Right kidney (tissue), 1 donor: ENCODE results near the gene PA2G4.

Experiments
- DNase-seq: peaks from one replicate; pipeline ENCODE4 v3.0.0-alpha.2; 2016

PA2G4 gene

GRCh38 chr12:56097738-56098137 is 6.6 kb upstream of the PA2G4 start:
- DNase-seq = no peak

- no peak for DNase-seq
These were observed 5.8 kb upstream of the PA2G4 start for GRCh38 chr12:56098592-56098991.

GRCh38 chr12:56099787-56100186 is 4.6 kb upstream of the PA2G4 start:
- DNase-seq = no peak

- no peak for DNase-seq
These were observed 3.3 kb upstream of the PA2G4 start for GRCh38 chr12:56101045-56101444.

GRCh38 chr12:56102683-56103065 is 1.7 kb upstream of the PA2G4 start:
- DNase-seq = no peak

GRCh38 chr12:56103066-56103711 is 1.2 kb upstream of the PA2G4 start:
- DNase-seq = no peak

- no peak for DNase-seq
These were observed 593 bp upstream of the PA2G4 start for GRCh38 chr12:56103823-56104108.

GRCh38 chr12:56104815-56105608 is 653 bp downstream of the PA2G4 start:
- DNase-seq = no peak

GRCh38 chr12:56105609-56105902 is 1.2 kb downstream of the PA2G4 start:
- DNase-seq = no peak

- no peak for DNase-seq
These were observed 2.9 kb downstream of the PA2G4 start for GRCh38 chr12:56107242-56107641.

GRCh38 chr12:56110571-56110970 is 6.2 kb downstream of the PA2G4 start:
- no peak for DNase-seq

- no peak for DNase-seq
These were observed 9.7 kb downstream of the PA2G4 start for GRCh38 chr12:56114084-56114483.

- no peak for DNase-seq
These were observed 11.0 kb downstream of the PA2G4 start for GRCh38 chr12:56115329-56115728.

- peak; percentile 99 for DNase-seq
These were observed 12.1 kb downstream of the PA2G4 start, which contains the start of gene RPL41 for GRCh38 chr12:56116267-56117081. Gene RPL41 (plus strand): TSS chr12:56116633.

GRCh38 chr12:56117082-56117706 is 12.8 kb downstream of the PA2G4 start:
- peak; percentile 25 for DNase-seq

GRCh38 chr12:56117778-56118687 is 13.7 kb downstream of the PA2G4 start, which contains the start of gene ZC3H10:
Gene ZC3H10 (plus strand): TSS chr12:56118266. CDS start chr12:56120563, 2,297 bp downstream.
- peak; percentile 95 for DNase-seq

GRCh38 chr12:56118688-56119357 is 14.5 kb downstream of the PA2G4 start:
- peak; percentile 51 for DNase-seq

GRCh38 chr12:56119361-56119796 is 15.0 kb downstream of the PA2G4 start:
- peak; percentile 56 for DNase-seq

- DNase-seq = no peak
These were observed 15.9 kb downstream of the PA2G4 start for GRCh38 chr12:56120158-56120846.

GRCh38 chr12:56121204-56121870 is 17.0 kb downstream of the PA2G4 start:
- no peak for DNase-seq
